Fibroblast of upper back skin (primary cell): Measurements from ENCODE around the gene POFUT2.
"Not testable (repeated sequence)": the region's sequence is repeated elsewhere in the genome, so short reads cannot be mapped to it uniquely, and the experiment has no call there.

Source experiments
- DNase-seq: peaks from one replicate; pipeline ENCODE4 v3.0.0-alpha.2; 2013

The POFUT2 gene

GRCh38 chr21:45309987-45310381 lies 22.3 kb upstream of the POFUT2 start:
- DNase-seq, result no peak

GRCh38 chr21:45309069-45309986 lies 21.6 kb upstream of the POFUT2 start:
- no peak for DNase-seq

GRCh38 chr21:45308194-45309068 lies 20.7 kb upstream of the POFUT2 start:
- peak; percentile 74 for DNase-seq

GRCh38 chr21:45307597-45308158 lies 20.0 kb upstream of the POFUT2 start:
- DNase-seq, result not testable (repeated sequence)

- no peak for DNase-seq
Measured at GRCh38 chr21:45306832-45307571, 19.3 kb upstream of the POFUT2 start.

- no peak for DNase-seq
Measured at GRCh38 chr21:45306453-45306831, 18.7 kb upstream of the POFUT2 start.

- no peak for DNase-seq
Measured at GRCh38 chr21:45305836-45306235, 18.1 kb upstream of the POFUT2 start.

GRCh38 chr21:45304945-45305344 lies 17.2 kb upstream of the POFUT2 start:
- no peak for DNase-seq

- DNase-seq, result no peak
Measured at GRCh38 chr21:45304476-45304830, 16.8 kb upstream of the POFUT2 start.

- no peak for DNase-seq
Measured at GRCh38 chr21:45303751-45304475, 16.2 kb upstream of the POFUT2 start.

GRCh38 chr21:45303091-45303615 lies 15.5 kb upstream of the POFUT2 start:
- DNase-seq, result no peak

GRCh38 chr21:45302082-45303061 lies 14.7 kb upstream of the POFUT2 start:
- peak; percentile 65 for DNase-seq

- DNase-seq, result no peak
Measured at GRCh38 chr21:45301521-45302081, 13.9 kb upstream of the POFUT2 start.

GRCh38 chr21:45300786-45301520 lies 13.3 kb upstream of the POFUT2 start:
- DNase-seq, result no peak

GRCh38 chr21:45299864-45300785 lies 12.4 kb upstream of the POFUT2 start:
- peak; percentile 79 for DNase-seq

GRCh38 chr21:45299026-45299863 lies 11.6 kb upstream of the POFUT2 start:
- DNase-seq, result no peak

- DNase-seq, result no peak
Measured at GRCh38 chr21:45297869-45298268, 10.2 kb upstream of the POFUT2 start.
